Motor neuron (in vitro differentiated cells): Measurements from ENCODE around the gene FAM168A. TPM values are rescaled to one million over a fixed set of nuclear protein-coding genes. Genes with fewer than 3 reads are reported as not detected.
A peak's percentile ranks its signal among the peaks of the same experiment; 100 is the strongest.

Experiments used
- ATAC-seq, 8 experiments: fragments of 200-7000 bp; cut with Tn5 transposase; replicated peaks in 6 of 8; 2 replicates each; pipeline ENCODE4 v1.8.0; 2021; ENCODE audit warnings: mild to moderate bottlenecking in 8 of 8, moderate library complexity in 8 of 8
- H3K27ac ChIP-seq, 2 donors: fragments of 250-450 bp; sonication (Bioruptor Pico); 2 replicates each; pipeline ENCODE4 v1.9.0; 2021; ENCODE audit warnings: antibody characterized with exemption in 2 of 2, mild to moderate bottlenecking in 2 of 2, moderate library complexity in 1 of 2
- H3K4me1 ChIP-seq, 2 donors: fragments of 250-450 bp; sonication (Bioruptor Pico); replicated peaks in 1 of 2; 2 replicates each; pipeline ENCODE4 v1.6.1; 2021; ENCODE audit warnings: antibody characterized with exemption in 2 of 2, mild to moderate bottlenecking in 2 of 2, moderate library complexity in 1 of 2
- H3K4me3 ChIP-seq, 5 donors: fragments of 250-450 bp; sonication (Bioruptor Pico); 2 replicates each; pipeline ENCODE4 v1.9.0; 2021; ENCODE audit warnings: antibody characterized with exemption in 5 of 5, mild to moderate bottlenecking in 5 of 5, moderate library complexity in 4 of 5
- WGBS, 10 experiments: fragments of 450-650 bp; shearing (Covaris generic); methylation state at CpG; one replicate each; pipeline ENCODE4 v1.0.0; 2022; 5-methylcytosine and 5-hydroxymethylcytosine counted together
- in situ Hi-C, 9 experiments: fragments of 400-800 bp; cut with MboI; loops; one replicate each; pipeline ENCODE4 v1.15.0; 2021; ENCODE audit warnings: low sequenced_read_pairs in 9 of 9, low pct_unique_long_range_greater_than_20kb in 2 of 9; ENCODE audit not compliant: unreplicated experiment in 9 of 9
- total RNA-seq, 8 experiments: library from RNA; unstranded; fragments of 300-600 nt; gene quantifications; 2 replicates each; pipeline versions ENCODE4 v1.2.3 to v1.2.4, GENCODE V29; 2022

FAM168A gene
- total RNA-seq, 8 experiments from 2014 or later, result 33.2 to 82.3 (median 47.1) TPM

DNA sequence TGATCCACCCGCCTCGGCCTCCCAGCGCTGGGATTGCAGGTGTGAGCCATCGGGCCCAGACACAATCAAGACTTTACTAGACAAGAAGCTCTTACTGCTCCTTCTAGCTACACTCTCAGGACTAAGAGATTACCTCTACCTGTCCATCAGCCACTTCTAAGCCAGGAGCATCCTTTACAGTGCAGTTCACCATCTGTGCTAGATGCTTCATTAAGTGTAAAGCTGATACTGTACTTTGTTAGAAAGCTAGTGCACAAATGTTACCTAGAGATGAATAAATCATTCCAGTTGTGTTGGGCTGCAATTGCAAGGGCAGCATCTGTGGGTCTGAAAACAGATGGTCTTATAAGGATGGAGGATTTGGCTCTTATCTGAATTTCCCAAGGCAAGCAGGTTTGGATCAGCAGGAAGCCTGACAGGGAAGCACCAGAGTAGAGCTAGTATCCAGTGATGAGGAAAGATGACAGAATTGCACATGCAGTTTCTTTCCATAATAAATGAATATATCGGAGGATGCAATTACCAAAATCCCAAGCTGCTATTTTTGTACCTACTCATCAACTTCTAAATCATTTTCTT, 58.3 kb downstream of the FAM168A start:
- Histone ChIP-seq H3K4me3 (no peak overlapping the region), H3K27ac (no peak overlapping the region), H3K4me1 (peaks cover 6 to 12% of the 10 kb centered on the region in 2 donors)
- in situ Hi-C loops, result no loop called here
- WGBS, 10 experiments, result 83 to 100% (median 97%) methylated on average over 1 to 5 of the region's 5 CpGs
- no peak for ATAC-seq

DNA sequence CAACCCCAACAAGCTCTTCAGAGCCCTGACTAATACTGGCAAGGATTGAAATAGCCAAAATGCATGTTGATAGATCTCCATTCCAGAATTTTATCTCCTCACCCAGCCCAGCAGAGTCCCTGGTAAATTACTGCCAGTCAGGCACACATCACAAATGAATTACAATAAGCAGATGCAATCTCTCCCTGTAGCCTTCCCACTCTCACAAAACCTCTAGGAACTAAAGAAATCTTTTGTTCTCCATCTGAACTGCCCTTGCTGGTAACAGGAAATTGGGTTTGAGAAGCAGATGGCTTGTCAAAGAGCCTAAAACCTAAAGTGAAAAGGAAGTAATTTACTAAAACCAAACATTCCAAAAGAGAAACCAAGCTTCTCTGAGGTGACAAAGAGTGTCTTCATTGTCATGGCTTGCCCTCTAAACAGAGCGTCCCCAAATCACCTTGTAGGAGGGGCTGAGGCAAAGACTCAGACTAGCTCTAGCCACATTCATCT, 59.5 kb downstream of the FAM168A start:
- H3K4me1 ChIP-seq, result peaks cover 6 to 12% of the 10 kb centered on the region in 2 donors
- 0 to 100% (median 14%) methylated on average over 1 of the region's 1 CpG; no CpG with 5 or more reads in 1 of the 10 experiments for WGBS, 10 experiments
- in situ Hi-C loops, result no loop called here
- H3K4me3 ChIP-seq, result no peak overlapping the region
- ATAC-seq, result peak; percentile 41 to 89 (median 66)
- H3K27ac ChIP-seq, result no peak overlapping the region

DNA sequence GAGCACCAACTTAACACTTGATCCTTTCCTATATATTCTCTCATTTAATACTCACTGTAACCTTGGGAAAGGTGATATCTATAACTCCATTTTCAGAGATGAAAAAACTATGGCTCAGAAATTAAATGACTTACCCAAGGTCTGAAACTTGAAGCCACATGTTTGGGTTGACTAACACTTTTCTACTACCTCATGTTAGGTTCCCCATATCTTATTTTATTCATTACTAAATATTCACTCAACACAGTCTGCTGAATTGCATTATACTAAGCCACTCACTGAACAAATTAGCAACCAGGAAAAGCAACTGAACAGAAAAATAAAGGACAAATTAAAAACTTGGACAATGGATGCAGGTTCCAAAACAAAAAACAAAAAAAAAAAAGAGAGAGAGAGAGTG, 59.9 kb downstream of the FAM168A start:
- Histone ChIP-seq H3K27ac (no peak overlapping the region), H3K4me3 (no peak overlapping the region), H3K4me1 (peaks cover 6 to 12% of the 10 kb centered on the region in 2 donors)
- in situ Hi-C loops, result no loop called here
- peak in 2 of 8 experiments; percentile 57 to 62 for ATAC-seq

DNA sequence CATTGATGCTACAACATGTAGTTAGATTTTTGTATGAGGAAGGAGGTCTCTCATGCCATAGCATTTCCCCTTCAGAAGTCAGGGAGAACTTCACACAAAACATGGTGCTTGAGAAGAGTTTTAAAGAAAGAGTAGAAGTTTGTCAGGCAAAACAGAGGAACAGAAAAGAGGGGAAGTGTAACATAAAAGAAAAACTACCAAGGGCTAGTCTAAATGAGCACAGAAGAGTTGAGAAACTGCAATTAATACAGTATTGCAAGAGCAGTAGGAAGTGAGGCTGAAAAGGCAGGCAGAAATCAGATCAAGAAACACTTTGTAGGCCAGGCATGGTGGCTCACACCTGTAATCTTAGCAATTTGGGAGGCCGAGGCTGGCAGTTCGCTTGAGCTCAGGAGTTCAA, 61.0 kb downstream of the FAM168A start:
- Histone ChIP-seq H3K27ac (no peak overlapping the region), H3K4me3 (no peak overlapping the region), H3K4me1 (peaks cover 6 to 12% of the 10 kb centered on the region in 2 donors)
- ATAC-seq, result no peak
- in situ Hi-C loops, result no loop called here
- WGBS, 10 experiments, result 93 to 100% (median 100%) methylated on average over 1 to 2 of the region's 2 CpGs; no CpG with 5 or more reads in 3 of the 10 experiments

- Histone ChIP-seq H3K4me1 (peaks cover 4 to 12% of the 10 kb centered on the region in 2 donors), H3K27ac (no peak overlapping the region), H3K4me3 (no peak overlapping the region)
- in situ Hi-C loops, result no loop called here
- ATAC-seq, result no peak
- WGBS, 10 experiments, result 83 to 100% (median 100%) methylated on average over 1 of the region's 1 CpG; no CpG with 5 or more reads in 6 of the 10 experiments
Observed at GRCh38 chr11:73532310-73532709, 65.6 kb downstream of the FAM168A start.

DNA sequence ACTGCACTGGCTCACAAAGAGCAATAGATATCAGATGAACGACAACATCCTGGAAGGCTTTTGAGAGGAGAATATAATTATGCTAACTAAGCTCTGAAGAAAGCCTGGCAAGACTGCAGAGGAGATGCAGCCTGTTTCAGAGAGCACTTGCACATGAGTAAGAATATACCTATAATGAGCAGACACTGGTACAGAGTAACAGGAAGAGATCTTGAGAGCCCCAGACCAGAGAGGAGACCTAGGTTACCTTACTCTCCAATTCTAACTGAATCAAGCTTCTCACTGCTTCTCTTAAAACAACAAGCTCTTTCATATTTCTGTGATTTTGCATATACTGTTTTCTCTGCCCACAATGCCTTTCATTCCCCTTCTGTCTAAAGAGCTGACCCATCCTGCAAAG, 66.5 kb downstream of the FAM168A start:
- no peak overlapping the region for H3K27ac ChIP-seq
- ATAC-seq, result peak in 3 of 8 experiments; percentile 37 to 57 (median 50)
- in situ Hi-C loops, result no loop called here
- peaks cover 4 to 18% of the 10 kb centered on the region in 2 donors for H3K4me1 ChIP-seq
- H3K4me3 ChIP-seq, result no peak overlapping the region
- WGBS, 10 experiments, result 0 to 50% (median 40%) methylated on average over 1 of the region's 1 CpG; no CpG with 5 or more reads in 5 of the 10 experiments

DNA sequence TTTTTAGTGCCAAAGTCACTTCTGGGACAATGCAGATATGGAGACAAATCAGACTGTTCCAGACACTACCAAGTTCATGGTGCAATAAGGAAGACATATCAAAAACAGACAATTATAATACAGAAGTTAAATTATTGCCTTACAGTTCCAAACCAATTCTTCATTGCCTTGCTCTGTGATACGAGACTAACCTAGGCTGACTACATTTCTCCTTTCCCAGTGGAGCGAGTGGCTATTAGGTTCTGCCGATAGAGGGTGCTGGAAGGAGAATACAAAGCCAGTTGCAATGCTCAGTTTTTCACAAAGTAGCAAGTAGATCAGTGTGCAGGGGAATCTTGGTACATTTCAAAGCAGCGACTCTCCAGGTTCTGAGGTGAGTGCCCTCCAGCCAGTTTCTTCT, 67.8 kb downstream of the FAM168A start:
- Histone ChIP-seq H3K4me3 (no peak overlapping the region), H3K4me1 (peaks cover 4 to 18% of the 10 kb centered on the region in 2 donors), H3K27ac (no peak overlapping the region)
- in situ Hi-C loops, result no loop called here
- no peak for ATAC-seq
- WGBS, 10 experiments, result 80 to 100% (median 86%) methylated on average over 1 to 4 of the region's 4 CpGs; no CpG with 5 or more reads in 2 of the 10 experiments

GRCh38 chr11:73529204-73529530, 68.7 kb downstream of the FAM168A start:
- Histone ChIP-seq H3K4me1 (peaks cover 4 to 18% of the 10 kb centered on the region in 2 donors), H3K4me3 (no peak overlapping the region), H3K27ac (no peak overlapping the region)
- no peak for ATAC-seq
- in situ Hi-C loops, result no loop called here

DNA sequence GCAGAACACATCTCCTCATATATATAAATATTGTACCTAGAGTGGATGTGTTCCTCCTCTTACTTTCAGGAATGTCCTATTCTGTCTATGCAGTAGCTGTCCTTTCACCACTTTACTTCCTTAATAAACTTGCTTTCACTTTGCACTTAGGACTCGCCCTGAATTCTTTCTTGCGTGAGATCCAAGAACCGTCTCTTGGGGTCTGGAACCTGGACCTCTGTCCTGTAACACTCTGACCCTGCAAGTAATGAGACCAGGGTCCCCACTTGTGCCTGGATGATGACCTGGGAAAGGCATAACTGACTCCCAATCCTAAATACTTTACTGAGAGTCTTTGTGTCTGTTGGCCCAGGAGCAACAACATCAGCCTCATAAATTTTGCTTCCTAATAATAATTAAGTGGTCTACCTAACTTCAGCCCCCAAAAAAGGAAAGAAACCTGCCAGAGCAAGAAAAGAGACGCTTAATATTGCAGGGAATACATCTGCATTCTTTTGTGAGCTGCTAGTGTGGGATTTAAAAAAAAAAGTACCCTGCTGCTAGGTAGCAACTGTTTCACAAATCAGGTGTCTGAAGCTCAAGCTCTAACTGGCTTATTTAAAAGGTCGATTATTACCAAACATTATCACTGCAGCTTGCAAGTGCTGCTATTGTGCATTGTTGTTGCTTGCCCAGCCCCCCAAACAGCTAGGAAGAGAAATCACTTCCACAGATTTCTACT, 69.3 kb downstream of the FAM168A start:
- peaks cover 4 to 18% of the 10 kb centered on the region in 2 donors for H3K4me1 ChIP-seq

DNA sequence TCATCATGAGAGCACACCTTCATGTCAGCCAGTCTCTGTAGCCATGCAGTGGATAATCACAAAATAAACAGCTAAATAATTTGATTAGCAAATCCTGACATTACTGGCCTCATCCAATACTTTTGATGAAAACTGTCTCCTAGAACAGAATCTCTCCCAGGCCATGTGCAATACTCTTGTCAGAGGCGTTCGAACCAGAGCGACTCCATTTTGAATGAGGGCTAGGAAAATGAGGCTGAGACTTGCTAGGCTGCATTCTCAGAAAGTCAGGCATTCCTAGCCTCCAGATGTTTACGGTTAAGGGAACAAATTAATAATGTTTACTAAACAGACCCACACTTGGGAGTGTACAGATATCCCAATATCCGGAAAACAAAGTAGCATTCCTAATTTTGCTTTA, 69.9 kb downstream of the FAM168A start:
- no peak overlapping the region for H3K27ac ChIP-seq
- in situ Hi-C loops, result no loop called here
- no peak for ATAC-seq
- H3K4me1 ChIP-seq, result peaks cover 4 to 18% of the 10 kb centered on the region in 2 donors
- WGBS, 10 experiments, result 17 to 100% (median 91%) methylated on average over 1 to 4 of the region's 5 CpGs; no CpG with 5 or more reads in 5 of the 10 experiments
- no peak overlapping the region for H3K4me3 ChIP-seq

More for the DNA sequence above, 69.3 kb downstream of the FAM168A start:
- Histone ChIP-seq H3K27ac (no peak overlapping the region), H3K4me3 (no peak overlapping the region)
- WGBS, 10 experiments, result 0 to 45% (median 16%) methylated on average over 1 to 5 of the region's 5 CpGs; no CpG with 5 or more reads in 2 of the 10 experiments
- ATAC-seq, result peak in 2 of 8 experiments; percentile 20 to 35
- in situ Hi-C loops, result no loop called here

GRCh38 chr11:73525611-73526010, 72.3 kb downstream of the FAM168A start:
- in situ Hi-C loops, result no loop called here
- no peak overlapping the region for H3K4me3 ChIP-seq
- WGBS, 10 experiments, result 94 to 100% (median 100%) methylated on average over 1 of the region's 1 CpG; no CpG with 5 or more reads in 3 of the 10 experiments
- no peak overlapping the region for H3K27ac ChIP-seq
- ATAC-seq, result no peak
- peaks cover 11 to 20% of the 10 kb centered on the region in 2 donors for H3K4me1 ChIP-seq

GRCh38 chr11:73524774-73525173, 73.1 kb downstream of the FAM168A start:
- in situ Hi-C loops, result no loop called here
- Histone ChIP-seq H3K27ac (no peak overlapping the region), H3K4me3 (no peak overlapping the region), H3K4me1 (peaks cover 13 to 20% of the 10 kb centered on the region in 2 donors)
- WGBS, 10 experiments, result 85 to 100% (median 93%) methylated on average over 1 to 4 of the region's 4 CpGs; no CpG with 5 or more reads in 1 of the 10 experiments
- no peak for ATAC-seq

- no peak overlapping the region for H3K27ac ChIP-seq
- H3K4me3 ChIP-seq, result no peak overlapping the region
- peaks cover 10 to 13% of the 10 kb centered on the region in 2 donors for H3K4me1 ChIP-seq
- in situ Hi-C loops, result no loop called here
- 0 to 30% (median 0%) methylated on average over 1 of the region's 1 CpG; no CpG with 5 or more reads in 6 of the 10 experiments for WGBS, 10 experiments
- peak in 6 of 8 experiments; percentile 37 to 81 (median 76) for ATAC-seq
Observed at GRCh38 chr11:73521621-73522020, 76.3 kb downstream of the FAM168A start.
